Activated naive CD4-positive, alpha-beta T cell treated with Interleukin-2 at 50 U/mL for 16 hours (primary cell): Measurements from ENCODE around the gene LRP1-AS.

Source experiments
- DNase-seq: peaks from one replicate; pipeline ENCODE4 v3.0.0-alpha.2; 2020

Gene LRP1-AS

DNA sequence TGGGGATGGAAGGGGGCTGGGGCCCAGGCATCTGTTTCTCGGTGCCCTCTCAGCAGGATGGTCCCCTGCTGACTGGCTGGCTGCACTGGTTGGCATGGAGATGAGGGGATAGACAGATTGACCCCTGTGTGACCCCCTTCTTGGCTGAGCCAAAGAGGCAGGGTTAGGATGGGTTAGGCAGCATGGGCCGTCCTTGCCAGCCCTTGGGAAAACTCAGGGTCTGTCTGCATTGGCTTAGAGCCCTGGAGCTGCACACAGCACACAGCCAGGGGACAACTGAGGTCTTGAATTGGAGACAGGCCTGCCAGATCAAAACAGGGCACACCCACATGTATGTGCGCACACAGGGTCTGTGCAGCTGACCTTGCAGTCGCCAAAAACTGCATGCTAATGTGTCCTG is 11.2 kb upstream of the LRP1-AS start:
- DNase-seq, result no peak

DNA sequence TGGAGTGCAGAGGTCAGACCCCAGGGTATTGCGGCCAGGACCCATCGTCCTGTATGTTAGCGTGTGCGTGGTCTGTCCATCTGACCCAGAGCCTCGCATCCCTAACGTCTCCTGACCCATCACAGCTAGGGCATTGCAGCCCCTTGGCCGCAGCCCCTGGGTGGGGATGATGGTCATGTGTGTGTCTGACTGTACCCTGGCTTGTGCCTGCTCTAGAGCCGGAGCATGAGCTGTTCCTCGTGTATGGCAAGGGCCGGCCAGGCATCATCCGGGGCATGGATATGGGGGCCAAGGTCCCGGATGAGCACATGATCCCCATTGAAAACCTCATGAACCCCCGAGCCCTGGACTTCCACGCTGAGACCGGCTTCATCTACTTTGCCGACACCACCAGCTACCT is 10.8 kb upstream of the LRP1-AS start:
- no peak for DNase-seq

DNA sequence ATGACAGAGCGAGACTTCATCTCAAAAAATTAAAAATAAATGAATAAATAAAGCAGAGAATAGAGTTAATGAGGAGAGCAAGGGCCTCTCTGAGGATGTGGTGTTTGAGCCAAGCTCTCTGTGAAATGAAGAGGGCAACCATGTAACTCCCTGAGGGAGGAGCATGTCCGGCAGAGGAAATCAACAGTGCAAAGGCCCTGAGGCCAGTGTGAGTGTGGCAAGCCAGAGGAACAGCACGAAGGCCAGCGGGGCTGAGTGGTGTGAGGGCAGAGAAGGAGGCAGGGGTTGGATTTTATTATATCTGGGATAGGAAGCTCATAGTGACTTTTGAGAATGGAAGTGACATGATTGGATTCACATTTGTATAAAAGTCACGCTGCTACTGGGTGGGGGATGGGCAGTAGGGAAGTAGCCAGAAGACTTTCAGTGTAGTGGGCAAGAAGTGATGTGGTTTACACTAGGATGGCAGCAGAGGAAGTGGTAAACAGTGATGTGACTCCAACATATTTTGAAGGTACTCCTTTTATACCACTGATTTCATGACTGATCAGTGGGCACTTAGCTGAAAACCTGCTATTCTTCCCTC is 10.3 kb upstream of the LRP1-AS start:
- no peak for DNase-seq

DNA sequence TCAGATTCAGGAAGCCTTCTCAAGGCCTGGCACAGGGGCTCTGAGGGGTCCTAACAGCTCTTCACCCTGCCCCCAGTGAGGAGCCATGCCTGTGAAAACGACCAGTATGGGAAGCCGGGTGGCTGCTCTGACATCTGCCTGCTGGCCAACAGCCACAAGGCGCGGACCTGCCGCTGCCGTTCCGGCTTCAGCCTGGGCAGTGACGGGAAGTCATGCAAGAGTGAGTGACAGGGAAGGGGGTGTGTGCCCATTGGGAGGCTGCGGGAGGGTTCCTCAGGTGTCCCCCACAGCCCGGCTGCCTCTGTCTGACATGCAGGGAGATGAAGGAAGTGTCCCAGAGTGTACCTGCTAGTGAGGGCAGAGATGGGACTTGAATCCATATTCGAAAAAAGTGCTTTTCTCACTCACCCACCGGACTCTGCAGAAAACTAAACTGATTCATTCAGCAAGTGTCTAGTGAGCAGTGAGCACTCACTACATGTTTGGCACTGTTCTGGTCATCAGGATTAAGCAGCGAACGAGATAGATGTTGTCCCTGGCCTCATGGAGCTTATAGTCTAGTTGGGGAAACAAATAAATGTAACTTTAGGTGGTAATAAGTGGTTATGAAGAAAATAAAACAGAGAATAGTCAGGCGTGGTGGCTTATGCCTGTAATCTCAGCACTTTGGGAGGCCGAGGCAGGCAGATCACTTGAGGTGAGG is 9.4 kb upstream of the LRP1-AS start:
- no peak for DNase-seq

DNA sequence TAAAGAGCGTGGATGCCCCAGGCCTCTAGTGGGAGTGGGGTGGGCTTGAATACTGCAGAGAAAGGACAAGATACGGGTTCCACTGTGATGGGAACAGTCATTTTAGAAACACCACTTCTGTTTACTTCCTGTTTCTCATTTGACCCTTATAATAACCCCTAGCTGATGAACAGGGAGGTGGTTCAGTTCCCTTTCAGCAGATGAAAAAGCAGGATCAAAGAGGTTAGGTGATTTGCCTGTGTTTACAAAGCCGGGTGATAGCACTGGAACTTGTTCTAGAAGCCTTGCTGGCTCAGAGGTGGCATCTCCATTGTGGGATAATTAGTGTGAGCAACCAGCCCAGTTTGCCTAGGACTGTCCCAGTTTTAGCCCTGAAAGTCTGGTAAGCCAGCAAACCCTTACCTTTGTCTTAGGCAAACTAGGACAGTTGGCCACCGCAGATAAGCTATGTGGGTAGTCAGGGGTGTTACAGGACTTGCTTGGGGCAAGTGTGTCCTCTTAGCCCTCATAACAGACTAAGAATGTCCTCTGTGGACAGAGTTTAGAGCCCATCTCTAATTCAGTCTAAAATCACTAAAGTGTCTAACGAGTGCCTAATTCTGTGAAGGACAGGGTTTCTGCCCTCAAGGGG is 7.5 kb upstream of the LRP1-AS start:
- DNase-seq, result no peak

DNA sequence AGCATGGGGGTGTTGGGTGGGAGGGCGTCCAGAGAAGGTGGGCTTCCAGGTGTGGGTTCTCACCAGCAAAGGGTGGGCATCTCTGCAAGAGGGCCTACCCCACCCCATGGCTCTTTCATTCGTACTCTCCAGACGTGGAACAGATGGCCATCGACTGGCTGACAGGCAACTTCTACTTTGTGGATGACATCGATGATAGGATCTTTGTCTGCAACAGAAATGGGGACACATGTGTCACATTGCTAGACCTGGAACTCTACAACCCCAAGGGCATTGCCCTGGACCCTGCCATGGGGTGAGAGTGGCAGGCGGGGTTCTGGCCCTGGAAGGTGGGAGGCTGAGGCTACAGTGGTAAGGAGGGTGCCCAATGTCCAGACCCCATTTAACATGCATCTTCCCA is 6.7 kb upstream of the LRP1-AS start:
- no peak for DNase-seq

DNA sequence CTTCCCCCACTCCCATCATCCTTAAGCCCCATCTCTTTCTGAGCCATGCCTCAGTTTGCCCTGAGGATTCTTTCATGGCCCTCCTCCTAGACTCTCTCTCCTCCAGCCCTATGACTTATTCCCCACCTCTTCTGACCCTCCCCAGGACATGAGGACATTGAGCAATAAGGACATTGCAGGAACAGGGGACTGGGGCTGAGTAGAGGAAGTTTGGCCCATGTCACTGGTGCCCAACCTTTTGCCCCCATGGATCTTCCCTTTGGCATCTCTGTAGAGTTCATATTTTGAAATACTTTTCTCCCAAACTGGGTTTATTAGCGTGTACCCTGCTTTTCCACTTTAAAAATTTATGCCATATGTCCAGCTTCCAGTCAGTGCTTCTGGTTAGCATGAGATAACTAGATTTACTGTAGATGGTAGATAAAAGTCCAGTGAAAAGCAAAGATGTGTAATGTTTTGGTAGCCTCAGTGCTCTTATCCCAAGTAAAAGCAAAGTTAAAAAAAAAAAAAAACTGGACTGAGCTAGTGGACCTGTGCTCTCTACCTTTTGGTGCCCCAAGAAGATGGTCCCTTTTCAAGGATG is 6.1 kb upstream of the LRP1-AS start:
- DNase-seq, result no peak

DNA sequence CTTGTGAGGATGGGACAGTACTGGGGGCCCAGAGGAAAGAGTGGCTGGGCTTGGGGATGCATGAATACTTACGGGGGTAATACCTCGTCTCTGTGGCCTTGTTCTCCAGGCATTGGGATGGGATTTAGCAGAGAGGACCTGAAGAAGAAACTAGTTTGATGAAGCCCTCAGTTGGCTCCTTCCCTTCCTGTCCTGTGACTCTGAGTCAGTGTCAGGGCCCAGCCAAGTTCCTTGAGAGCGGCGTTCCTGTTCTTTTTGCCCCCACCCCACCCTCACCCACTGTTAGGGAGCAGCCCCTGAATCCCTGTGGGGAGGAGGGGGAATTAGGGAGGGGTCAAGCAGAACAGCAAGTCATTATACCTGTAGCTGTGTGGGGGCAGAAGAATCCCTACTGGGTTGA is 5.2 kb upstream of the LRP1-AS start:
- DNase-seq, result no peak

DNA sequence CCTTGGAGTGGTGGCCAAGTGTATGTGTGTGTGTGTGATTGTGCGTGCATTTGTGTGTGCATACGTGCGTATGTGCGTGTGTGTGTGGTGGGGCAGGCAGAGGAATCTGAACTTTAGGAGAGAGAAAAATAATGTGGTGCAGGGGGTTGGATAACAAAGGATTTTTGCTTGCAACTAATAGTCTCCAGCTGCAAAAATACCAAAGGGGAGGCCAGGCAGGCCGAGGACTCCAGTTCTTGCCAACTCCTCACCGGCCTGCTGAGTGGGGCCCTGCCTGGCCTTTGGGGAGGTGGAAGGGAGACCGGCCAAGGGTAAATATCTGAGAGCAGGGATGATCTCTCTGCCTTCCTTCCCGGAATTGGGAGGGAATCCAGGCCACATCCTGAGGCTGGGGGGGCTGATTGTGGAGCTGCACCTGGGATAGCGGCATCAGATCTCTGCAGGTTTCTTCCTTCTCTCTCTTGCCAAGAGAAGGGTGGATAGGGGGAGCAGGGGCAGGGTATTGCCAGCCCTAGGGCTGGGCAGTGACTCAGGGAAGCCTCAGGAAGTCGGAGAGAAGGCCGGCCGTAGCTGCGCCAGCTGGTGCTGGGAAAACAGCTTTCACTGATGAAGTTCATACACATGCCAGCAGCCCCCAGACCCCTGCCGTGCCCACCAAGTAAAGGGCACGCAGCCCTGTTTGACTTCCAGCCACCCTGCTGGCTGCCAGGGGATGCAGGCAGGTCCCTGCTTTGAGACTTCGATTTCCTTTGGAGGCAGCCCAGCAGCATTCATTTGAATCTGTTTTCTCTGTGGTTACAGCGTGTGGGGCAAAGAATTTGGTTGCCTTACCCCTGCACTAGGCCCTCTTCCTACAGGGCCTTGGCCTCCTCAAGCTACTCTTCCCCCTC is 4.6 kb upstream of the LRP1-AS start:
- no peak for DNase-seq

DNA sequence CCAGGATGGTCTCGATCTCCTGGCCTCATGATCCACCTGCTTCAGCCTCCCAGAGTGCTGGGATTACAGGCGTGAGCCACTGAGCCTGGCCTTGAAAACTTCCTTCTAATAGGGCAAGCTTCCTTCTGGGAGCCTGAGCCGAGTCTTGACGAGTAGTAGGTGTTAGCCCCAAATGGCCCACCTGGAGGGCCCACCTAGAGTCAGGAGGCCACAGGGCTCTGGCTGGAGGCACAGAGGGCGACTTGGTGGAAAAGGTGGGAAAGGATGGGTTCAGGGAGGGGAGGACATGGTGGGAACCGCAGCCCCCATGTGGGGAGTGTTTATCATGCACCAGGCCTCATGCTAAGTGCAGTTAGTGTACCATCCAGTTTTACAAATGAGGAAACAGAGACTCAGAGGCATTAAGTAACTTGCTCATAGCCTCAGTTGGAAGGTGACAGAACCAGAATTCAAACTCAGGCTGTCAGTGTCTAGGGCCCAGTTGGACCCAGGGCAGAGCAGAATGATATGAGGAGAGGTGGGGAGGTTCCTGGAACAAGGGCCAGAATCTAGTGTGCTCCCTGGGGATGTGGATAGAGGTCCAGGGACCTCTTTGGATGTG is 3.1 kb upstream of the LRP1-AS start:
- no peak for DNase-seq

DNA sequence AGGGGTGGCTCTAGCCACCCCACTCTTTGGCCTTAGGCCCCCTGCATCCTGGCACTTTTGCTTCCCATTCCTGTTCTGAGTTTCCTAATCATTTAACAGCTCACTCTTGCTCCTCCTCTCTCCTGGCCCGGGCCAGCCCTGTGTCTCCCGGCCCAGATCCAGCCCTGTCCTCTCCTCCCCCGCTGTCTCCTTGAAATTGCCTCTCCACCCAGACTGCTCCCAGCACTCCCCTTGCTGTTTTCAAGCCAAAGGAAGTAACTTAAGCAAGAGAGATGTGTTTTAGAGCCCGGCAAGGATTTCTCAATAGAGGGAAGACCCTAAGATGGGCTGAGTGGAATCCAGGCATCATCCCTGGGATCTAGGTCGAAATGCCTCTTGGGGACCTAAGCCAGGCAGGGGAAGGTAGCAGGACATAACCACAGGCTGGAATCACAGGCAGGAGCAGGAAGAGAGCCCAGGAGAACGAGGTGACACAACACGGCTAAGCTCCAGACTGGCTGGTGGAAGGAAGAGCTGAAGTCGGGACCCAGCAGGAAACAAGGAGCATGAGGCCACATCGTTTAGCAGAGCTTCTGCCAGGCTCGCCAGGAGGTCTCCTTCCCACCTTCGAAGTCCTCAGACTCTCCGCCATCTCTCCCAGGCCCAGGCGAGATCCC is 2.0 kb upstream of the LRP1-AS start:
- no peak for DNase-seq

DNA sequence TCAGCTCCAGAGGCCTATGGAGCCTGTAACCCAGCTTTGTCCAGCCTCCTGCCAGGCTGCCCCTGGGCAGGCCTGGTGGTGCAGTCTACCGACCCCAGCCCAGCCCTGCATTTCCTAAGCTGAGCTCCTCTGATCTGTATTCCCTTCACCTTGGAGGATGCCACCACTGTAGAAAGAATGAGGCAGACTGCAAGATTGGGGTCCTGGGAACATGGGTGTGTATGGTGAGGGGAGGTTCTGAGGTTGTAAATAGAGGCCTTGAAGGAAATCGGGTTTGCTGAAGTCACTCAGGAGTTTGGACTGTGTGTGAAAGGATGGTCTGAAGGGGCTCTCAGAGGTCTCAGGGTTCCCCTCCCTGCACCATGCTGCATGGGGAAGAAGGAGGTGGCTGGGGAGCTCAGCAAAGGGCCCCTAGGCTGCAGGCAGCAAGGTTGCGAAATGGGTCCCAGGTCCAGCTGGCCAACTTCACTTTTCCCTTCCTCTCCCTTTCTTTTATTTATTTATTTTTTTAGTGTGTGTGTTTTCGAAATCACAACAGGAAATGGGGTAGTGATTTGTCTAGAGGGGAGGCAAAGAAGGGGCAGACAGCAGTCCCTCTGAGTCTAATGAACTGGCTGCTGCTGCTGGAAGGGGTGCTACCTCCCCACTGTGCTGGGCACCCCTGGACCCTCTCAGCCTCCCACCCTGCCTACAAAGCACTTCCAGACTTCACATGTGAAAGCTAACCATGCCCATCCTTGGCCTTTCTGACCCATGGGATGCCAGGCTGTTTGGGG is 1.2 kb upstream of the LRP1-AS start:
- no peak for DNase-seq

DNA sequence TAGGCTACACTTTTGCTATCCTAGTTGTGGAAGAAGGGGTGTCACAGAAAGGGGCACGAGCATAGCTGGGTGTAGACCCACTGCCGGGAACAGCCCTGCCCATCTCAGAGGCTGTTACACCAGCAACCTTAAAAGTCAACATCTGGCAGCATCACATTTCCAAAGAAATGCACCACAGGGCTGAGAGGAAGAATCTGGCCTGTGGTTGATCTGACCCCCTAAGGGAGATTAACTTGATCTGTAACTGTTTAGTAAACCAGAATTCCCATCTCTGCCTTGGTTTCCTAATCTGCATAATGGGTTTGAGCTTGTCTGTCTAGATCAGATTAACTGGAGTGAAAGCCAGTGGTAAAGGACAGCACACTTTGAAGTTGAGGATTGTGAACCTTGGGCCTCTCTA is 1.3 kb downstream of the LRP1-AS start:
- DNase-seq, result no peak

DNA sequence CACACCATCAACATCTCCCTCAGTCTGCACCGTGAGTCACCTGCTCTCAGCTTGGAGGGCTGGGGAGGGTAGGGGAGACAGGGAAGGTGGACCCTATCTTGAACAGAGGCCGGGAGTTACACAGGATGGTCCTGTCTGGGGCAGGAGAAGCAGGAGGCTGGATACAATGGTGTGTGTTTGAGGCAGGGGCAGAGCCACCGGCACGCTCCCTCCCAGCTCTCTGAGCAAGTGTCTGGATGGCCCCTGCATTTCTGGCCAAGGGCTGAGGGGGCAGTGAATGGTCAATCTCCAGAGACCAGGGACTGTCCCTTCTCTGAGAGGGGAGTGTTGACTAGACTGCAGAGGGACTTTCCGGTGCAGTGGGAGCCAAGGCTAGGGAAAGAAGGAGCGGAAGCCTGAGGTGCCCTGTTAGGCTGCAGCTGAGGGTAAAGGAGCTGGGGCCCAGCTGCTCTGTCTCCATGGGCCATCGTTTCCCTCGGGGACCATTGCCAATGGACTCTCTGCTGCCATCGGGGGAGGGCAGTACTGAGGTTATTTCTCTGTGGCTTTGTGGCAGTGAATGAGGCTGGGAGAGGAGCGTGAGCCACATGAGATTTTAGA is 1.9 kb downstream of the LRP1-AS start:
- DNase-seq, result no peak

DNA sequence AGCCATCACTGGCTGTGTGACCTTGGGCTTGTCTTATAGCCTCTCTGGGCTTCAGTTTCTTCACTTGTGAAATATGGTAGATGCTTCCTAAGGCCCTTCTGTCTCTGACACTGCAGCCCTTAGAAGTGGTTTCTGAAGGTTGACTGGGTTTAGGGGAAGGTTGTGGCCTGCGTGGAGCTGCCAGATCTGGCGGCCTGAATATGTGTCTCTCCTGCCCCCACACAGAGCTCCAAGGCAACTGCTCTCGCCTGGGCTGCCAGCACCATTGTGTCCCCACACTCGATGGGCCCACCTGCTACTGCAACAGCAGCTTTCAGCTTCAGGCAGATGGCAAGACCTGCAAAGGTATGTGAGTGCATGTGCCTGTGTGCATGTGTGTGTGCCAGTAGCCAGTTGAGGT is 4.0 kb downstream of the LRP1-AS start:
- no peak for DNase-seq

DNA sequence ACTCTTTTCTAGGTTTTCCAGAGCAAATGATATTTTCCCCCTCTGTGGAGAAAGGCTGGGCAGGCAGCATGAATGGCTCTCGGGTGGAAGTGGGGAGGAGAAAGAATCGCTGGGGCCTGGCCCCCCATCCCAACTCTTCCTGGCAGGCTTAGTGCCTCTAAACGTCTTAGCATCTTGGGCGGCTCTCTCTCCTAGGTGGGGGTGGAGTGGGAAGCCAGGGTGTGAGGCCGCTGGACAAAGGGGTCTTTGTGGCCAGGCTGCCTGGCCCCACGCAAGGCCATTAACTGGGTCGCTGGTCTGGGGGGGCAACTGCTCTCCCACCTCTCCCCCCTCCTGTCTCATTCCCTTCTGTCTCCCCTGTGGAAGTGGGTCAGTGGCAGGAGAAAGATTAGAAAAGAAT is 4.7 kb downstream of the LRP1-AS start:
- no peak for DNase-seq

DNA sequence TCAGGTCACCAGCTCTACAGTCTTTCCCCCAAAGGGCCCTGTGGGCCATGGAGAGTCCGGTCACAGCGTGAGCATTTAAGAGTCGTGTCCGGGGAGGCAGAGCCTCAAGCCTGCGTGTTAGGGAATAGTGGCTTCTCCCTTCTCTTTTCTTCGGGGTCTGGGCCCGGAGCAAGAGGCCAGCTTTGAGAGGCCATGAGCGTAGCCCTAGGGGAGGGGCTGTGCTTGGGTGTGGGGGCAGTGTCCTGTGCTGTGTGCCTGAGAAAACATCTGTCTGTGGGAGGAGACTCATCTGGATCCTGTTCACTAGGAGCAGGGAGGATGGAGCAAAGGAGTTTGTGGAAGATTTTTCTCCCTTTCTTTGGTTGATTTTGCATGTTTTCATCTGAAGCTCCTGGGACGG is 5.3 kb downstream of the LRP1-AS start:
- no peak for DNase-seq

DNA sequence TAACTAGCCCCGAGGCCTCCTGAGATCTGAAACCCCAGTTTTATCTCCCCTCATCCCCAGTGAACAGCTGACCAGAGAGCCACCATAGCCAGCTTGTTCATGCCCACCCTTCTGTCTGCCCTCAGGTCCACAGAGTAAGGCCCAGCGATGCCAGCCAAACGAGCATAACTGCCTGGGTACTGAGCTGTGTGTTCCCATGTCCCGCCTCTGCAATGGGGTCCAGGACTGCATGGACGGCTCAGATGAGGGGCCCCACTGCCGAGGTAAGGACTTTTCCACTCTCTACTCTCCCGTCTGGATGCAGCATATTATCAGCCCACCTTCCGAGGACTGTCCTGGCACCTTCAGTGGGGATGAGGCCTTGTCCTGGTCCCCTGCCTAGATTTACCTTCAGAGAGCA is 6.2 kb downstream of the LRP1-AS start:
- no peak for DNase-seq

DNA sequence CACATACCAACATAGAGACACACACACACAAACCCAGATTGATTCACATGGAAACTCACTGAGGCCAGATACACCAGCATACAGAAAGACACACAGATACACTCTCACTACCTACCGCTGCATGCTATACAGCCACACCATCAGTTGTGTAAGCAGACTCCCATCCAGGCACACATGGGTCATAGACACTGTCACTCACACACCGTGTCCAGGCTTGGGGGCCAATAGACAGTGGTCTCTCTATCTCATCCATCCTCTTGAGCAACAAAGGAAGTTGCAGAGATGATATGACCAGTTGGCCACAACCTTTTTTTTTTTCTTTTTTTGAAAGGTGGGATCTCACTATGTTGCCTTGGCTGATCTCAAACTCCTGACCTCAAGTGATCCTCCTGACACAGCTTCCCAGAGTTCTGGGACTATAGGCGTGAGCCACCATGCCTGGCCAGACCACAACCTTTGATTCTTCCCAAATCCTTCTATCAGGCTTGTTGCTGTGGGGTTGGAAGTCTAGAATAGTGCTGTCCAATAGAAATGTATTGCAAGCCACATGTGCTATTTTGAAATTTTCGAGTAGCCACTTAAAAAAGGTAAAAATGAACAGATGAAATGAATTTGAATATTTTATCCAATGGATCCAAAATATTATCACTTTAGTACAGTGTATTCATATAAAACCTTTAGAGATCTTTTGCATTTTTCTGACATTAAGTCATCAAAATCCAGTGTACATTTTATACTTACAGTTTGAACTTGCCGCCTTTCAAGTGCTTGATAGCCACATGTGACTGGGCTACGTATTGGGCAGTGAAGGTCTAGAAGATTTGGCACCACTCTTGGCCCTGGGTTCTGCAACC is 7.4 kb downstream of the LRP1-AS start:
- no peak for DNase-seq
